HG02981 (cell line): ENCODE data around the gene CLDN15.

ENCODE experiments used
- ATAC-seq: cut with Tn5 transposase; IDR thresholded peaks from one replicate; pipeline ENCODE4 v1.9.1; 2021; ENCODE audit warnings: mild to moderate bottlenecking, moderate library complexity; ENCODE audit not compliant: unreplicated experiment

Gene CLDN15

DNA sequence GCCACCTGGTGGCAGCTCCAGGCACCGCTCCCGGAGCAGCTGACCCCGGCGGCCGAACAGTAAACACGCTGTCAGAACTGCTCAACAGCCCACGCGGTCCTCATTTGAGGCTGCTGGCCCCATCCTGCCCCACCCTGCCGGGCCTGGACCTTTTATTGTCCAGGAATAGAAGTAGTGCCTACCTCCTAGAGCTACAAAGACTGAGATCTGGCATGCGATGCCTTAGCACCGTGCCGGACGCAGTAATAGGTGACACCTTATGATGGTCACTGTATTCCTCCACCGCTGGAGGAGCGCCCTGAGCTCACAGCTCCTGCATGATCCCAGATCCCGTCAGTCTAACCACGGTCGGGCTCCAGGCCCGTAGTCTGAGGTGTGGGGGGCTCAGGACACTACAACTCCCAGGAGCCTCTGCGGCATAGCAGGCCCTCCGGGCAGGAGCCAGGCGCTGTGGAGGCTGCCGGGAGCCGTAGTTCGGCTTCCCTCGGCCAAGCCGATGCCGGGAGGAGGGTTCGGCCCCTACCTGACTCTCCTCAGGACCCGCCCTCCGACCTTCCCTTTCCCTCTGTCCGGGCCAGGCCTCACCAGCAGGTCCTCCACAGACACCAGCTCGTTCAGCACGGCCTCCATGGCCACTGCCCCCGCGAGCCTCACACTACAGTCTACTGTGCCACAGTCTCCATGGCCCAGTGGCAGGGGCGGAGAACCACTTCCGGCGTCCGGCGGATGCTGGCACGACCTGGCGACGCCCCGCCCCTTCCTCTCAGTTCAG, 7.0 kb upstream of the CLDN15 start, which contains the start of gene FIS1:
FIS1 (minus strand) TSS at position 707 of the 772 bp plus-strand sequence; CDS start at position 630, 77 bp downstream.
- peak; percentile 89 for ATAC-seq

DNA sequence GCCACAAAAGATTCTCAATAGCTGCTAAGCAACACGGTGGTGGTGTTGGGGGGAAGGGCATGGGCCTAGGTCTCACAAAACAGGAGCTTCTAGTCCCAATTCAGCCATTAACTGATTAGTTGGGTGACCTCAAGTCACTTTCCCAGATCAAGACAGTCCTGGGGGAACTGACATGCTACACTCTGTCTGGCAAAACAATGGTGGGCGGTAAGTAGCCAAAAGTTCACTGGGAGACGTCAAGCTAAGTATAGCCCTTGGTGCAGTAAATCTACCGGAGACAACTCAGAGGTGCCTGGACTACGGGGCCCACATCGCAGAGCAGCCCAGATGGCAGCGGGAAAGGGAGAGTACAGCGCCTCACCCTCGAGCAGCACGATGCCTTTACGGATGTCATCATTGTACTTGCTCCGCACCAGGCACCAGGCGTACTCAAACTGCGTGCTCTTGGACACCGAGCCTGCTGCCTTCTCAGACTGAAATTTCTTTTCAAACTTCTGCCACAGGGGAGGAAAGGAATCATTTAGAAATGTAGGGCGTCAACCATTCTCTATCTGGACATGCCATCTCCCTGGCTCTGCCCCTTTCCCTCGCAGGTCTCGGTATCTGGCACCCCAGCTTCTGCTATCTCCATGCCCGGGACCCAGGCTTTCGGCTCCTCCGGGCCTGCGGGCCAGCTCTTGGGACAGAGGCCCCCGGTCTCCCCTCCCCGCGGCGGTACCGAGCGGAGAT, 6.2 kb upstream of the CLDN15 start:
- no peak for ATAC-seq

- no peak for ATAC-seq
These were observed 4.1 kb upstream of the CLDN15 start for GRCh38 chr7:101241443-101242349.

- ATAC-seq = no peak
These were observed 3.4 kb upstream of the CLDN15 start for GRCh38 chr7:101241015-101241363.

DNA sequence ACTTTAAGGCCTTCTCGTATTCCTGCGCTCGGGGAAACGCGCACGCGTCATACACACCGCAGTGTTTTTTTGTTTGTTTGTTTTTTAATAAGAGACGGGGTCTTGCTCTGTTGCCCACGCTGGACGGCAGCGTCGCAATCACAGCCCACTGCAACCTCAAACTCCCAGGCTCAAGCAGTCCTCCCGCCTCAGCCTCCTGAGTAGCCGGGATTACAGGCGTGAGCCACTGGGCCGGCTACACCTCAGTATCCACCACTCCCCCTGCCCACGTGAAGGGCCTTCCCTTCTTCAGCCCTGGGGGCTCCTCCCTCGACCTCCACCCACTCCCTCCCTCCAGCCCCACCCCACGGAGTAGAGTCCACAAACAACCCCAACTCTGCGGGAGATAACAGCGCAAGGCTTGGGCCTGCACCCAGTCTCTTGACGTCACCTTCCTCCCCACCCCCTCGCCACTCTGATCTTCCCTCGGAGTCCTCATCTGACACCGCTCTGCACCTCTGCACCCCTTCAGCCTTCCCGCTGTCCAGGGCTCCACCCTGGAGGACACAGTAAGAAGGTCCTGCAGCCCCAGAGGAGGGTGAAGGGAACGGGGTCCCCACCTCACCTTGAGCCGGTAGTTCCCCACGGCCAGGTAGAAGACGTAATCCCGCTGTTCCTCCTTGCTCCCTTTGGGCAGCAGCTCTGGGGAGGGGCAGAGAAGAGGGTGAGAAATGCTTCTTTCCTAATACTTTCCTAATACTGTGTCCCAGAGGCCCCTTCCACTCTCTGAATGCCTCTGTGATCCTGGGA, 2.8 kb upstream of the CLDN15 start:
- ATAC-seq = no peak

- ATAC-seq = no peak
These were observed 2.3 kb upstream of the CLDN15 start for GRCh38 chr7:101239951-101240220.

GRCh38 chr7:101239191-101239950, 1.8 kb upstream of the CLDN15 start:
- no peak for ATAC-seq

DNA sequence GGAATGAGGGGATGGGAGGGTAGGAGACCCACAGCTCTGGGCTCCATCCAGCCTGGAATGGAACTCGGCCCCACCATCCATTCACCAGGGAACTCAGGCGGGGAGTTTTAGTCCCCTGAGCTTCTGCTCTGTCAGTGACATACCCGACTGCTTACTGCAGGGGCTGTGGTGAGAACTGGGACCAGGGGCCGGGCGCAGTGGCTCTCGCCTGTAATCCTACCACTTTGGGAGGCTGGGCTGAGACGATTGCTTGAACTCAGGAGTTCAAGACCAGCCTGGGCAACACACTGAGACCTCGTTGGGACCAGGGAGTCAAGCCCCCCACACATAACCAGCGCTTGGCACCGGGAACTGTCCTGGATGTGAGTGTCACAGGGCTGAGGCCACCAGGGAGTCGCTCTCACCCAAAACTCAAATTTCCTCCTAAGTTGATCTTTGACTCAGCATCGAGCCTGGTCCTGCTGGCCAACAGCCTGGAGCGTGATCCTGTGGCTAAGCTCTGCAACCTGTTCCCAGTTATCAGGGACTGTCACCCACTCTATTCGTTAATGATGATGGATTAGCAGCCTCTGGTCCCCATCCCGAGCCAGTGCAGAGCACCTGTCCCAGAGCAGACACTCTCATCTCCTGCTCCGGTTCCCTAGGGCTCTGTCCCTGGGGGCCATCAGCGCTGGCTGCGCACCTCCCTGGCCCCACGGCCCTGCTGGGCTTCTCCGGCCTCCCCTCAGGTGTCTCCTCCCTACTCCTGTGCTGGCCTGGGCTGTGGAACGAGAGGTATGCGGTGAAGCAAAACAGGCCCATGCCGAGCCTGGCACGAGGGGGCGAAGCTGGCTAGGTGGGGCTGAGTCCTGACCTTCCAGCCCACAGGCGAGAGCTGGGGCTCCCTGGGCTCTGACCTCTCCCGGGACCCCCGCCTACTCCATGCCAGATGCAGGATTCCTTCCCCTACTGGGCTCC, 902 bp upstream of the CLDN15 start:
- no peak for ATAC-seq

DNA sequence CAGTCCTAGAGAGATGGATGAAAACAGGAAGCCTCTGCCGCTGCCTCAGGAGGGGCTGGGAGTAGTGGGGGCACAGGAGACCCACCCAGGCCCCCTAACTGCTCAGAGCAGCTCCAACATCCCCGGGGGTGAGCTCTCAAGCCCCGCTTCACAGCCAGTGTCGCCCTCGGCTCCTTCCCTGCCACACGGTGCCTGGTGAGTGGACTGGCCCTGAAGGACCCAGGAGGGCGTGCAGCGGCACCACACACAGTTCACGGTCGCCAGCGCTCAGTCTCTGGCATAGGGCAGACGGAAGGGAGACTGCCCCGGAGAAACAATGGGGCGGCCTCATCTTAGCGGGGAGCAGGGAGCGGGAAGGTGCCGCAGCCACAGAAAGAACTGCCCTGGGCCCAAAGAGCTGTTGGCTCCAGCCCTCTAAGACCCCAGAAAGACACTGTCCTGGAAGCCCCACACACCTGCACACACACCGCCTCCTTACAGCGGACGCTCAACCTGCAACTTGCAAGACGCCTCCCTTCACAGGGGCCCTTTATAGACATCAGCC, 1.2 kb downstream of the CLDN15 start:
- ATAC-seq = no peak

DNA sequence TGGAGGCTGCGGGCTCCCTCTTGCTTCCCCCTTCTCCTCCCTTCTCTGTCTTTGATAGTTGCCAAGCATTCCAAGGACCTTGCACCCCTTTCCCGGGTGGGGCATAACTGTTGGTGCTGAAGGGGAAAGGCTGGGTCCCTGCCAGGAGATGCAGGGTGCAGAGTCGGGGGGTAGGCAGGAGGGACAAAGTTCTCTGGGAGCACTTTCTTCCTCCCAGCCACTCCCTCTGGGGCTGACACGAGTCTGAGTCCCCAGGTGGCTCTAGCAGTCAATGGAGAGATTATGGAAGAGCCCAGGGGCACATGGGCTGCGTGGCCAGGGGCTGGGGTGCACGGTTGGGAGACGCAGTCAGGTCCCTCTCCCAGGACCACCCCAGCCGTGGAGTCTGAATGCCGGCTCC, 2.1 kb downstream of the CLDN15 start:
- ATAC-seq = no peak

GRCh38 chr7:101235050-101235449, 2.6 kb downstream of the CLDN15 start:
- no peak for ATAC-seq

GRCh38 chr7:101234636-101235035, 3.0 kb downstream of the CLDN15 start:
- ATAC-seq = no peak

DNA sequence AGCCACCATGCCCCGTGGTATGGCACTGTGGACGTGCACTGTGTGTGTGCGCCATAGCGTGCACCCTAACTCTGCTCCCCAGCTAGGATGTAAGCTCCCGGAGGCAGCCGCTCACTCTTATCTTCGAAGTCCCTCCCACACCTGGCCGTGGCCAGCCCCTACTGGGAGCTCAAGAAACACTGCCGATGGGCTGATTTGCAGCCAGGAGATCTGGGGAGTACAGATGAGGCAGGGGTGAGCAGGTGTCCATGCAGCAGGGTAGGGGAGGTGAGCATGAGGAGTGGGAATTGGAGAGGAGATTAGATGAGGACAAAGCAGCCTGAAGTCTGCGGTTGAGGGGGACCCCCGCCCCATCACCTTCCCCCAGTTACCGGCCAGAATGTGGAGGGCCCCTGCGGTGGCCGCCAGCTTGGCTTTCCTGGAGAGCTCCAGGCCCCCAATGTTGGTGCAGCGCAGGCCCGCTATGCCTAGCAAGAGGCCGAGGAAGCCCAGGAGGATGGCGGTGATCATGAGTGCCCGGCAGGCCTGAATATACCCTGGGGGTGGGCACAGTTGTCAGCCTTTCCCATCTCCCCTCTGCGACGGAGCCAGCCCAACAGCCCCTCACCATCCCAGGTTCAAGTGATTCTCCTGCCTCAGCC, 3.6 kb downstream of the CLDN15 start:
- ATAC-seq = no peak

DNA sequence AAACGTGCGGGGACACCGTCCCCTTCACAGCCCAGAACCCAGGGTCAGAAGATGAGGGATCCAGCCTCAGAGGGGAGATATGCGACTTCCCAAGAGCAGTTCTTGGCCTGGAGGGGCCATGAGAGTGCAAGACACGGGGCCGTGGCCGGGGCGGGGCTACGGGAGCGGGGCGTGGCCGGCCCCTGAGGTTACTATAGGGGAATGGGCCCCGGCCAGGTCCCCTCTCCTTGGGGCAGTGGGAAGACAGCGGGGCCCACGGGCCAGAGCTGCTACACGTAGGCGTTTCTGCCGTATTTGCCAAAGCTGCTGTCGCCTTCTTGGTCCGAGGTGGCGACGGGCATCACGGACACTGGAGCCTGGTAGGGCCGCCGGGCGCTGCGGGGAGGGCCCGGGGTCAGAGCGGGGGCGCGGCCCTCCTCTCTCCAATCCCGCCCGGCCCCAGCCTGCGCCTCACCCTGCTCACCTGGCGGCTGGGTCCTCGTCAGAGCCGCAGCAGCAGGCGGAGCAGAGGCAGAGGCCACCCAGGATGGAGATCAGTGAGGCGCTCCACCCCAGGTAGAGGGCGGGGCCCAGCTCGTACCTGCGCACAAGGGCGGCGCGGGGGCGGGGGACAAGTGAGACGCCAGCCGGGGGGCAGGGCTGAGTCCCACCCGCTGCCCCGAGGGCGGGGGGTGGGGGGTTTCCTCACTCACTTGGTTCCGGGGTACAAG, 5.3 kb downstream of the CLDN15 start:
- no peak for ATAC-seq

- ATAC-seq = no peak
These were observed 6.0 kb downstream of the CLDN15 start for GRCh38 chr7:101231644-101232043.

DNA sequence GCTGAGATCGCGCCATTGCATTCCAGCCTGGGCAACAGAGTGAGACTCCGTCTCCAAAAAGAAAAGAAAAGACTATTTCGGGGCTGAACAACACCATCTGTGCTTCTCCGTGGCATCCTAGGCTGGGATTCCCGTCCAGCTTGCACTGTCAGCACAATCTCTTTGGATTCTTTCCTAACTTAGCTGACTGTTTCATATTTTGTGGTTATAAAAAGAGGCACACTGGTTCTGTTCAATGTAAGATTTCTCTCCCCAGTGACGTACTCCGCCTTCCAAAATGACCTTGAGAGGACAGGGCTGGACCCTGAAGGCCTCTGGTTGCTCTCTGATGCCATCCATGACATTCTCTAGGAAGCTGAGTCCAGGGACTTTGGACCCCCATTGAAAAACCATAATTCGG, 10.9 kb downstream of the CLDN15 start:
- ATAC-seq = no peak

DNA sequence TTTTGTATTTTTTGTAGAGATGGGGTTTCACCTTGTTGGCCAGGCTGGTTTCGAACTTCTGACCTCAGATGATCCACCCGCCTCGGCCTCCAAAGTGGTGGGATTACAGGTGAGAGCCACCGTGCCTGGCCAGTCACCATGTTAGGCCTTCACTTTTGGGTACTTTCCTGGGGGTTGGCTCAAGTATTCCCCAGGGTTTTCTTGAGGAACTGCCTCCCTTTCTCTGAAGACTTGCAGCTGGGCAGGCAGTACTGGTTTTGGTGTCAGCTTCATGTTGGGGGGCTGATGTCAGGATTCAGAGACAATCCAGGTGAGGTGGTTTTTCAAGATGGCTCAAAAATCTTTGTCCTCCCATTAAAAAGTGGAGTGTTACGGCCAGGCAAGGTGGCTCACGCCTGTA, 12.0 kb downstream of the CLDN15 start:
- no peak for ATAC-seq

- no peak for ATAC-seq
These were observed 14.1 kb downstream of the CLDN15 start for GRCh38 chr7:101223528-101223927.
